Body of pancreas (tissue), 4 donors: ENCODE measurements around the gene ERMAP. TPM values are rescaled to one million over a fixed set of nuclear protein-coding genes. Genes with fewer than 3 reads are reported as not detected.
A peak's percentile ranks its signal among the peaks of the same experiment; 100 is the strongest.

Source experiments
- ATAC-seq: fragments of 150-250 bp; one replicate; pipeline ENCODE4 v1.9.1; 2016
- DNase-seq, 4 donors: peaks; one replicate each; pipeline ENCODE4 v3.0.0-alpha.2; 2019
- H3K27ac ChIP-seq, 4 donors: fragments of 200-600 bp; sonication (generic); 1 replicate in 3 of 4; 2 replicates in 1 of 4; pipeline versions ENCODE4 v1.5.1 to v1.6.1; 2016 to 2019; ENCODE audit warnings: mild to moderate bottlenecking in 1 of 4, mixed read lengths in 1 of 4, moderate library complexity in 1 of 4
- H3K27me3 ChIP-seq, 2 donors: fragments of 200-600 bp; sonication (generic); one replicate each; pipeline ENCODE4 v1.6.0; 2016; ENCODE audit warnings: mild to moderate bottlenecking in 1 of 2
- H3K36me3 ChIP-seq, 2 donors: fragments of 200-600 bp; sonication (generic); replicated peaks in 1 of 2; 2 replicates each; pipeline ENCODE4 v1.5.1; 2016; ENCODE audit warnings: low read depth in 2 of 2; ENCODE audit not compliant: insufficient read depth in 1 of 2
- H3K4me1 ChIP-seq: fragments of 200-600 bp; sonication (generic); one replicate; pipeline ENCODE4 v1.6.0; 2016
- H3K4me3 ChIP-seq, 2 donors: fragments of 200-600 bp; sonication (generic); 1 replicate in 1 of 2; 2 replicates in 1 of 2; pipeline ENCODE4 v1.5.1; 2016 to 2019
- H3K9me3 ChIP-seq, 3 donors: fragments of 200-600 bp; sonication (generic); 1 replicate in 2 of 3; 2 replicates in 1 of 3; pipeline ENCODE4 v1.5.1; 2016
- POLR2A ChIP-seq, 3 donors: fragments of 450-650 bp; IDR thresholded peaks; one replicate each; pipeline ENCODE4 v1.6.1; 2016; ENCODE audit warnings: antibody characterized with exemption in 3 of 3, mild to moderate bottlenecking in 2 of 3
- WGBS, 2 donors: methylation state at CpG; one replicate each; pipeline ENCODE4 v1.1.5; 2017; 5-methylcytosine and 5-hydroxymethylcytosine counted together
- intact Hi-C: fragments of 100-400 bp; cut with DNase I; formaldehyde crosslinking; loops from one replicate; pipeline ENCODE4 v1.15.1; 2023
- total RNA-seq, 2 donors: library from RNA; depleted of rRNA; stranded (reverse); fragments of >200 nt; gene quantifications; one replicate each; pipeline ENCODE4 v1.1.0, GENCODE V29; 2016
- TF ChIP-seq, protein P1 (sequence below), 7 experiments: fragments of 450-650 bp in 4 of 7; fragments of 200-600 bp in 3 of 7; sonication (generic) in 3 of 7; IDR thresholded peaks; one replicate each; pipeline ENCODE4 v1.5.1; 2016 to 2019; ENCODE audit warnings: antibody characterized with exemption in 7 of 7

The ERMAP gene
- total RNA-seq, 2 donors from 2014 or later = 8.8 to 11.9 TPM

- ATAC-seq (no peak), DNase-seq (no peak)
- no peaks in the 10 kb centered on the region for H3K4me1 ChIP-seq
- H3K27me3 ChIP-seq = no peaks in the 10 kb centered on the region
- no peaks in the 10 kb centered on the region for H3K36me3 ChIP-seq
- H3K9me3 ChIP-seq = no peaks in the 10 kb centered on the region
- 94 to 95% methylated on average over 3 of the region's 3 CpGs for WGBS, 2 donors
- no peak overlapping the region for H3K4me3 ChIP-seq
- no peak for TF ChIP-seq POLR2A (IDR thresholded peaks at IDR 0.05)
- TF ChIP-seq, protein P1, sequence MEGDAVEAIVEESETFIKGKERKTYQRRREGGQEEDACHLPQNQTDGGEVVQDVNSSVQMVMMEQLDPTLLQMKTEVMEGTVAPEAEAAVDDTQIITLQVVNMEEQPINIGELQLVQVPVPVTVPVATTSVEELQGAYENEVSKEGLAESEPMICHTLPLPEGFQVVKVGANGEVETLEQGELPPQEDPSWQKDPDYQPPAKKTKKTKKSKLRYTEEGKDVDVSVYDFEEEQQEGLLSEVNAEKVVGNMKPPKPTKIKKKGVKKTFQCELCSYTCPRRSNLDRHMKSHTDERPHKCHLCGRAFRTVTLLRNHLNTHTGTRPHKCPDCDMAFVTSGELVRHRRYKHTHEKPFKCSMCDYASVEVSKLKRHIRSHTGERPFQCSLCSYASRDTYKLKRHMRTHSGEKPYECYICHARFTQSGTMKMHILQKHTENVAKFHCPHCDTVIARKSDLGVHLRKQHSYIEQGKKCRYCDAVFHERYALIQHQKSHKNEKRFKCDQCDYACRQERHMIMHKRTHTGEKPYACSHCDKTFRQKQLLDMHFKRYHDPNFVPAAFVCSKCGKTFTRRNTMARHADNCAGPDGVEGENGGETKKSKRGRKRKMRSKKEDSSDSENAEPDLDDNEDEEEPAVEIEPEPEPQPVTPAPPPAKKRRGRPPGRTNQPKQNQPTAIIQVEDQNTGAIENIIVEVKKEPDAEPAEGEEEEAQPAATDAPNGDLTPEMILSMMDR (IDR thresholded peaks at IDR 0.05) = no peak
- intact Hi-C loops = no loop called here
- no peak overlapping the region for H3K27ac ChIP-seq
Observed at GRCh38 chr1:42832641-42833240, 15.8 kb downstream of the ERMAP start.

- Histone ChIP-seq H3K4me1 (no peaks in the 10 kb centered on the region), H3K4me3 (no peak overlapping the region), H3K36me3 (no peaks in the 10 kb centered on the region), H3K27ac (no peak overlapping the region), H3K9me3 (no peaks in the 10 kb centered on the region), H3K27me3 (no peaks in the 10 kb centered on the region)
- intact Hi-C loops = no loop called here
- TF ChIP-seq, protein P1 (IDR thresholded peaks at IDR 0.05) = no peak
- TF ChIP-seq POLR2A (IDR thresholded peaks at IDR 0.05) = no peak
- no peak for ATAC-seq
- WGBS, 2 donors = 80 to 92% methylated on average over 4 of the region's 4 CpGs
- no peak for DNase-seq
Observed at GRCh38 chr1:42833981-42834380, 17.1 kb downstream of the ERMAP start.

GRCh38 chr1:42834803-42835202 lies 17.9 kb downstream of the ERMAP start:
- no peaks in the 10 kb centered on the region for H3K4me1 ChIP-seq
- no peaks in the 10 kb centered on the region for H3K36me3 ChIP-seq
- TF ChIP-seq, protein P1 (IDR thresholded peaks at IDR 0.05) = no peak
- TF ChIP-seq POLR2A (IDR thresholded peaks at IDR 0.05) = no peak
- DNase-seq = no peak
- H3K27me3 ChIP-seq = no peaks in the 10 kb centered on the region
- intact Hi-C loops = no loop called here
- no peaks in the 10 kb centered on the region for H3K9me3 ChIP-seq
- ATAC-seq = no peak
- no peak overlapping the region for H3K27ac ChIP-seq
- 86 to 97% methylated on average over 5 of the region's 5 CpGs for WGBS, 2 donors
- no peak overlapping the region for H3K4me3 ChIP-seq

DNA sequence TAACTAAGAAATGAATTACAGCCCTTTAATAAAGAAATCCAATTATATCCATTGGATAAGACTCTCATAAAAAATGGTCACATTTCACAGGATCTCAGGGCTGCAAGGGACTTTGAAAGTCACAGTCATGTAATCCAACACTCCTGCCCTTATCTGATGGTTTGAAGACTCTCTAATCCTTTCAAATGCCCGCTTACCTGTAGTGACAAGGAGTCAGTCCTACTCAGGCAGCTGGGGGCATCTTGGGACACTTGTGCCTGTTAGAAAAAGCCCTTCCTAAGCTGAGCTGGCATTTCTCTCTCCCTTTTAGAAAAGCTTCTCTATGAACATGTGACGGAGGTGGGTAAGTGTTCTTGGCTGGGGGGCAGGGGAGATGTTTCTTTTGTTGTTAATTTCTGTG lies 18.5 kb downstream of the ERMAP start:
- ATAC-seq (no peak), DNase-seq (no peak)
- Histone ChIP-seq H3K36me3 (no peaks in the 10 kb centered on the region), H3K27me3 (no peaks in the 10 kb centered on the region), H3K4me3 (no peak overlapping the region), H3K27ac (no peak overlapping the region), H3K4me1 (no peaks in the 10 kb centered on the region), H3K9me3 (no peaks in the 10 kb centered on the region)
- intact Hi-C loops = no loop called here
- TF ChIP-seq POLR2A (IDR thresholded peaks at IDR 0.05) = no peak
- TF ChIP-seq, protein P1 (IDR thresholded peaks at IDR 0.05) = no peak
- WGBS, 2 donors = 93 to 100% methylated on average over 2 of the region's 2 CpGs

GRCh38 chr1:42837709-42838108 lies 20.8 kb downstream of the ERMAP start:
- TF ChIP-seq, protein P1 (IDR thresholded peaks at IDR 0.05) = no peak
- no peak for TF ChIP-seq POLR2A (IDR thresholded peaks at IDR 0.05)
- H3K4me1 ChIP-seq = no peaks in the 10 kb centered on the region
- DNase-seq = no peak
- ATAC-seq = no peak
- H3K4me3 ChIP-seq = no peak overlapping the region
- no peaks in the 10 kb centered on the region for H3K9me3 ChIP-seq
- WGBS, 2 donors = 53 to 62% methylated on average over 3 of the region's 3 CpGs
- peak overlapping the region in 1 of 4 donors; percentile 31 for H3K27ac ChIP-seq
- H3K36me3 ChIP-seq = no peaks in the 10 kb centered on the region
- intact Hi-C loops = no loop called here
- H3K27me3 ChIP-seq = no peaks in the 10 kb centered on the region
